SK-N-MC (cell line): Measurements from ENCODE around the gene UTP25.

Experiments used
- EZH2 ChIP-seq: fragments of 200-600 bp; sonication (generic); IDR thresholded peaks from one replicate; pipeline ENCODE4 v1.6.1; 2017; ENCODE audit warnings: antibody characterized with exemption
- POLR2AphosphoS5 ChIP-seq: IDR thresholded peaks from 2 replicates; pipeline ENCODE4 v1.6.1; 2012; ENCODE audit warnings: mild to moderate bottlenecking, low read depth, low read length, borderline replicate concordance

DNA sequence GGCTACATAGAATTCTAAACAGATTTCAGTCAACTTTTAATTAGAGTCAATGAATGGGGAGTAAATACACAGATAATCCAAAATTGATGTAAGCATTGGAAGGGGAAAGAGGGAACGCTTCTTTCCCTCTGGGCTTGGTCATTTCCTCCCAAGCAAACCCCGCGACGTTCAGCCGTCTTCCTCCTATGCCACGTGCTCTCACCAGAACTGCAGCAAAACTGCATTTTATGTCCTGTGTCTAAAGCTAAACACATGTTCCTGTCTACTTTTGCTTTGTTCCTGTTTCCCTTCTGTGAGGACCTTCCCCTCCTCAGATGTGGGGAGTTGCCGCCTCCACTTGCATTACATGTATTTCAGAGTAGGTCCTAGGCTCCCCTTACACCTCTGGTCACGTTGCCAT is 27.2 kb downstream of the UTP25 start:
- TF ChIP-seq EZH2: no peak
- TF ChIP-seq POLR2AphosphoS5: no peak
